GM18508 (cell line): ENCODE results near the gene ISLR.

Source experiments
- ATAC-seq: cut with Tn5 transposase; IDR thresholded peaks from one replicate; pipeline ENCODE4 v1.9.1; 2021; ENCODE audit warnings: moderate number of reproducible peaks; ENCODE audit not compliant: insufficient read depth, unreplicated experiment

The ISLR gene

DNA sequence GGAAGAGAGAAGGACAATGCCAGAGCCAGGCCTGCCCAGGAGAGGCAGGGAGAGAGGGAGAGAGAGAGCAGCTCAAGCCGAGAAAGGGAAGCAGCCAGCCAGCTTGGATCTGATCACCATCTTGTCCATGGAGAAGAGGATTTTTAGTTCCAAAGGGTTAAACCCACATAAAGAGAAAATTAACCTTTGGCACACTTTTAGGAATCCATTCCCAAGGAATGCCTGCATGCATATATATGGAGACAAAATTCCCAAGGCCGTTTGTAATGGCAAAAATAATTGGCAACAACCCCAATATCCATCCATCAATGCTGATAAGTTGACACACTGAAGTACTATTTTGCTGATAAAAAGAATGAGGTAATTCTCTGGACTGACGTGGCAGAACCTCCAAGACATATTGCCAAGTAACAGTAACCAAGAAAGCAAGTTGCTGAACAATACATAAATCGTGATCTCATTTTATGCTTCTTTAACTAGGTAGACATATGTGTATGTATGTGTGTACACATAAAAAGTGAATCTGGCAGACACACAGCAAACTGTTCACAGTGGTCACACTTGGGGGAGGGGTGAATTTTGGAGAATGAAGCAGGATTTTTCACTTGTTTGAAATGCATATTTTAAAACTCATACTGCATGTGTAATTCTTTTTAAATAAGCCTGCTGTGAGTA, 36.6 kb downstream of the ISLR start:
- ATAC-seq: no peak

DNA sequence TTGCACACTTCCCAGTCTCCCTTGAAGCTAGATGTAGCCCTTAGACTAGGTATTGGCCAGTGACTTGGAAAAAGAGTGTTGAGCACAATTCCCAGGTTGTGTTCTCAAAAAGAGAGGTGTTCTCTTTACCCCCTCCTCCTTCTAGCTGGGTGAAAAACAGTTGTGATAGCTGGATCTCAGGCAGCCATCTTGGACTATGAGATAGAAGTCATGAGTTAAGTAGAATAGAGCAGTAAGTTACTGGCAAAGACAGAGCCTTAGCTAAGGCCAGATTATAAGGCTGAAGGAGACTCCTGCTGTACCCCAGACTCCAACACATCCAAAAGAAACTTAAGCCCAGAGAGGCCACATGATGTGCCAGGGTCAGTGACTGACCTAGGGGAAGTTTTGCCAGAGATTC, 37.2 kb downstream of the ISLR start:
- no peak for ATAC-seq

DNA sequence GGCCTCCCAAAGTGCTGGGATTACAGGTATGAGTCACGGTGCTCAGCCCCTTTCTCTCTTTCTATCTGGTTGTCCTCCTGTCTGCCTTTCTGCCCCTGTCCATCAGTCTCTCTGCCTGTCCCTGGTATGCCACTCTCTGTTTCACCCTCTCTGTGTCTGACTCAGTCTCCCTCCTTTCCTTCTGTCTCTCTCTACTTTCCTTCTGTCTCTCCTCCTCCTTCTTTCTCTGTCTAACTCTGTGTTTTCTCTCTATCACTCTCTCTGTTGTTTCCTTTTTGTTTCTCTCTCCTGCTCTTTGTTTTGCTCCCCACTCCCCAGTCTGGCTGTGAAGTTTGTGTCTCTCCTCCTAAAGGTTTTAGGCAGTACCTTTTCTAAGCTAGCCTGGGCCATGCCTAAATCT, 38.1 kb downstream of the ISLR start:
- ATAC-seq: no peak

DNA sequence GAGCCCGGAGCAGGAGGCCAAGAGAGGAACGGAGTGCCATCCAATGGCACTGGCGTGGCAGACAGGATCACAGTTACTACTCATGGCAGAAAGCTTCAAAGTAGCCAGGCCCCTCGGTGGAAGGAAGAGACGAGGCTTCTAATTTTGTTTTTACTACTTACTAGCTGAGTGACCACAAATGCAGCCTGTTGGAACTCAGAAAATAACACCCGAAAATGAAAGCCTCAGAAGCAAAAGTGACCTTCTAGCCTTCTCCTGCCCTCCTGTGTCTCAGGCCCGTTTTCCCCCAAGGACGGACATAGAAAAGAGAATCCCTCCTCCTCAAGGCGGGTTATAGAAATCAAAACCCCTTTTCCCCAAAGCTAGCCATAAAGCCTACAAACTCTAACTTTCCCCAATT, 39.0 kb downstream of the ISLR start:
- no peak for ATAC-seq

DNA sequence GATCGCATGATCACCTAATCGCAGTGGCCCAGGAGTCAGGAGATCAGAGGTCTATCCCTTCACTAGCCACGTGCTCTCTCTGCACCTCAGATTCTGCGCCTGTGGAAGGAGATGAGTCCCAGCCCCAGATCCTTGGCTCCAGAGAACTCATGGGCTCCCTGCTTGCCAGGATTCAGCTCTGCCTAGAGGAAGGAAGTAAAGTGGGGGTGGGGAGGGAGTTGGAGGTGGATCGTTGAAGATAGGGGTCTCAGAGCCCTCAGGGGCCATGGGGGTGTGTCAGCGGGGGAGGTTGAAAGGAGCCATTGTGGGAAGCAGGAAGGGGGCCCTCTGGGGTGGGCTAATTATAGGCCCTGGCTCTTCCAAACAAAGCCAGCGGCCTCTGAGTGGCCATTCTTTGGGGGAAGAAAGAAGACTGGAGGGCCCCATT, 40.4 kb downstream of the ISLR start:
- ATAC-seq: no peak

DNA sequence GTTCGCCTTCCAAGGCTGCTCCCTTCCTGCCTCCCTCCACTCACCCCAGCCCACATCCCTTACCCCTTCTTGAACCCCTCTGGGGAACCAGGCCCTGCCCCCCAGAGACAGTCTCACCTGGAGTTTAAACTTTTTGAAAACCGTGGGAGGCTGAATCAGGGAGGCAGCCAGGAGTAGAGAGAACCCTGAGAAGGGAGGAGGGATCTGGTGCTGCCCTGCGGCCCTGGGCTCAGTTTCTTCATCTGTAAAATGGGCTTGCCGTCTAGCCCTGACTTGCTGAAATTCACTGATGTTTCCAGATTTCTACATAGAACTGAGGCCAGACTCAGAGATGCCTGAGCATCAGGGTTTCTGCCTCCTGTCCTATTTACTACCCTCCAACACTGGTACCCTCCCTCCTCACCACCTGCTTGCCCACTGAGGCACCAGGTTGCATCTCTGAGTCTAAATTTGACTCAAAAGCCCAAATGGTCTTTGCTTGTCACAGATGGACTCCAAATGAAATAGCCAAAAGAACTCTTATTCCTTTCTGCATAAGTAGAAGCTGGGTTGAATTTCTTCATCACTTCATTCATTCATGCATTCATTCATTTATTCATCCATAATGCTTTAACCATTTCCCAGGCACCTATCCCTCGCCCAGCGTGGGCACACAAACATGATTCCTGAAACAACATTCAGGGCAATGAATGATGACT, 41.0 kb downstream of the ISLR start:
- ATAC-seq: no peak

DNA sequence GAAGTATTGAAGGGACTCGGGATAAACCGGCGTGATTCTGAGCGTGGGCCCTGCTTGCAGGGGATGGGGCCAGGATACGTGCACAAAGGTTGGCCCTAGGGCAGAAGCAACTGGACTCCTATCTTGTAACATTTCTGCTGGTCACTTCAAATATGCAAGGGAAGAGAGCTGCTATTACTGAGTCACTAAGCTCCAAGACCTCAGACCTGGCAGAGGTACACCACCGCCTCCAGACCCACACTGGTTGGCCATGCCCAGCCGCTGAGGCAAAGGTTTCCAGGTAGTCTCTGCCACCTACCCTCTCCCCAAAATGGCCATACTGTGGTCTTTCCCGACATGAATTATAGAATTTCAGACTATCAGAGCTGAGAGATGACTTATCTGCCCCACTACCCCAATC, 42.4 kb downstream of the ISLR start:
- no peak for ATAC-seq

DNA sequence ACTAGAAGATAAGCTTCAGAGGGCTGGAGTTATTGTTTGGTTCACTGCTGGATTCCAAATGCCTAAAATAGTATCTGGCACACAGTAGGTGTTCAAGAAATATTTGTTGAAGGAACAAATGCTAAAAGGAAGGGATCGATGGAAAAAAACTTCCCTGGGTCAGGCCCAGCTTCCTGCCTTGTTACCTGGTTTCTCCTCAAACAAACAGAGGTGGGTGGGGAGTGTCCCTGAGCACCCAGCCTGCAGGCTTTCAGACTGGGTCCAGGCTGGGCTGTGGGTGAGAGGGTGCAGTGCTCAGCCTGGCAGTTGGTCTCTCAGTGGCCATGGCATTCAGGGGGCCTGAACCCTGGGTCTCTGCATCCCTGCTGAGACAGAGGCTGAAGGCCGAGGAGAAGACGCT, 43.4 kb downstream of the ISLR start:
- ATAC-seq: no peak

DNA sequence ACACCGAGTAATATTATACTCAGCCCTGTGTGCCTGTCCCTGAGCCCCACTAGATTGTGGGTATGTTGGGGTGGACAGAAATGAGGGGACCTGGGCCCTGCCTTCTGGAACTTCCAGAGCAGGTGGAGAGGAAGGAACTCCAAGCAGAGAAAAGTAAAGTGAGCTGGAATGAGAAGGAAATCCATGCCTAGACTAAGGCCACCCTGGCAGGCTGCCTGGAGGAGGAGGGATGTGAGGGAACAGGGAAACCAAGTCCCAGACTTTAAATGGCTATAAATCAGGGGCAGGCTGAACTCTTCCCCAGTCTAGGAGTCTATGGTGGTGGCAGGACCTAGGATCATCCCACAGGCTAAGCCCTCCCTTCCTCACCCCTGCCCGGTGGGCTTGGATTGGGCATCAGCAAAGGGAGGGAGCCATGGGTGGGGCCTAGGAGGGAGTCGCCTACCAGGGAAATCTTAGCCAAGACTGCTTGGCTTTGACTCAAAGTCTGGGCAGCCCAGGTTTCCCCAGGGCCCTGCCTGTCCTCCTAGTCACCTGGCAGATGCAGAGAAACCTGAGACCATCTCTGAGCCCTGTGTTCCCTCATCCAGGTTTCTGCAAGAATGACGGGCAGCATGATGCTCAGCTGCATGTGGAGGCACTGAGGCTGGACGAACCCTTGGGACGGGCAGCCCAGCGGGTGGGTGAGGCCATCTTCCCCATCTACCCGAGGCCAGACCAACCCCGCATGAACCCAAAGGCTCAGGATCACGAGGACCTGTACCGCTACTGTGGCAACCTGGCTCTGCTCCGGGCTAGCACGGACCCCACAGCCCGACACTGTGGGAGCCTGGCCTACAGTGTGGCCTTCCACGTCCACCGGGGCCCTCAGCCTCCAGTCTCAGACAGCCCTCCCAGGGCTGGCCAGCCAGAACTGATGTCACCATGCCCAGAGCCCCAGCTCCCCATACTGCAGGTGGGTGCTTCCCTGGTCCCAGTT, 44.7 kb downstream of the ISLR start:
- ATAC-seq: no peak

DNA sequence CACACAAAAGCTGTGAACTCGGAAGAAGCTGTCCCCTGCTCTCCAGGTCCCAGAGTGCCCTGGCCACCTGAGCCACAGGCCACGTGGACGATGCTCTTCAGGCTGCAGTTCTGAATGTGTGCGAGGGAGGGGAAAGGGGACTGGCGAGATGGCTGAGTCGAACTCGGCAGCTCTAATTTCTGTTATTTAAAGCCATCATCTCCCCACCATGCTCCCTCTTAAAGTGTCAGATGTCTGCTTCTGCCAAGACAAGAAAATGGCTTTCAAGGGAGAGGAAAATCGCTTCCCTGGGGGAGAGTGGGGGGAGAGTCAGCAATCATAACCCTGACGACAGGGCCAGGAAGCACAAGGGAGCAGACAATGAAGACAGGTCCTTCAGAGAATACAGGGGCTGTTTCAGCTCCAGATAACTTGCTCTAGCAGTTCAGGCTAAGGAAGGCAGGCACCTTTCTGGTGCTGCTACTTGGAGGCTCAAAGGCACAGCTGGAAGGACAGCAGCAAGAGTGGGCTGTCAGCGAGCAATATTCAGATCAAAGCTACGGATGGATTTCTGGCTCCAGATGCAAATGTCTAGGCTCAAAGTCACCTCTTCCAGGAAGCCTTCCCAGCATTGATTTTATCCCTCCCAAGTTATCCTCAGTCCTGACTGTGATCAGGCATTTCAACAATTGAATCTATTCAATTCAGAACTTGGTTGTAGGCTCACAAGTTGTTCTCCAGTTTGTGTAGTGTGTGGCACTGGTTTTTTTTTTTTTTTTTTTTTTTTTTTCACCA, 47.2 kb downstream of the ISLR start:
- ATAC-seq: no peak

DNA sequence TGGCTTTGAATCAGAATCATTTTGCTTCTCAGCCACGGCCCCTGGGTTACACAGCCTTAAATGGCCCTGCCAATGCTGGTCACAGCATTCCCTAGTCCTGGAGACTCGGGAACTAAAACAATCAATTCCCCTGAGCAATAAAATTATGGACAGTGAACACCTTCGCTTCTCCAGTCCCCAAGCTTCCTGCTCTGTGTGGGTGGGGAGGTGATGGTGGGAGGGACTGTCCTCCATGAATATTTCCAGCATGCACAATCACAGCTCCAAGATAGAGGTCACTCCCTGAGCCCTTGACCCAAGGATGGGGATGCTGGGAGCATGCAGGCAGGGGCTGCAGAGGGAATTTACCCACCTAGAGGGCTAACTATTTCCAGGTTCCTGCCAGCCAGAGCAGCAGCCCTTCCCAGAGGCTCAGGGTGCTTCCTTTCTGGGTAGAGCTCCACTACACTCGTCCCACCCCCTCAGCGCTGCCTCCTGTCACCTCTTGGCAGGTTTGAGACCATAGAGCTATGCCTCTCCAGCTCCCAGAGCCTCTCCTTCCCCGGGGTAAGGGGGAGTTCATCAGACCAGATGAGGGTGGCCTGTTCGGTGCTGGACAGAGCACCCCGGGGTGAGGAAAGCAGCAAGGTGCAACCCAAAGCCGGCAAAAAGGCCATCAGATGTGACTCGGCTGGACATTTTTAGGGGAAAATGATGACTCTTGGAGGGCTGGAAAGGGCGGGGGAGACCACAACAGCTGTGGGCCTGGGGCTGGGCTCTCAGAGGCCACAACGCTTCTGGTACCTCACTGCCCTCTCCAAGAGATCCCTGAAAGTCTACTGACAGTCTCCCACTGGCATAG, 48.1 kb downstream of the ISLR start:
- no peak for ATAC-seq

DNA sequence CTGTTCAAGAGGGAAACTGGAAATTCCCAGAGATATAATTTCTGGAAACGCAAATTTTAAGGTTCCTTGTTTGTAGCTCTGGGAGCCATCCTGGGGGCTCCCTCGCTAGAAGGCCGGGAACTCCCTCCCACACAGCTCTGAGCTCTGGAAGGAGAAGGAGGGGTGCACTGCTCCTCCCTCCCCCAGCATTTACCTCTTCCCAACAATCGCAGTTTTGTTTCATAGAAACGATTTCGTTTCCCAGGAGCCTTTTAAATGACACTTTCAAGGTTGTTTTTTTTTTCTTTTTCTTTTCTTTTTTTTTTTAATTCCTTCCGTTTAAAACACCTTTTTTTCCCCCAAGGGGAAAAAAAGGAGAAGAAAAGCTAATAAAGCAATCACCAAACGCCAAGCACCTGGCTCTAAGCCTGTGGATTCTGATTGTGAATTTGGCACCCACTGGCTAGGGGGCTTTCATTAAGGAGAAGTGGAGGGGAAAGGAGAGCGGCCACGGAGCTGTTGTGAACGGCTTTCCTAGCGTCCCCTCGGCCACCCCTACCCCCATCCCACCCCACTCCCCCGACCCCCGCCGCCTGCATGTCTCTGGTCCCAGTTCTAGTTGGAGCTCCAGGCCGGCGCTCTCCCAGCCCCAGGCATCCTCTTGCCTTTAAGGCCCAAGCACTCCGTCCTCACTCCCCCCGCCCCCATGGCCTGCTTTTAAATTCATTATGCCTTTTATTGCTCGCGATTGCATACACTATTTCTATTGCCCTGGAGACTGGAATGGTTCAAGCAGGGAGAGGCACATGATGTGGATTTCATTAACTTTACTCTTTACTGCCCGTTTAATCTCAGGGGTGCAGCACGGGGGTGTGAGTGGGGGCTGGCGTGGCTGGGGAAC, 49.0 kb downstream of the ISLR start:
- ATAC-seq: no peak

DNA sequence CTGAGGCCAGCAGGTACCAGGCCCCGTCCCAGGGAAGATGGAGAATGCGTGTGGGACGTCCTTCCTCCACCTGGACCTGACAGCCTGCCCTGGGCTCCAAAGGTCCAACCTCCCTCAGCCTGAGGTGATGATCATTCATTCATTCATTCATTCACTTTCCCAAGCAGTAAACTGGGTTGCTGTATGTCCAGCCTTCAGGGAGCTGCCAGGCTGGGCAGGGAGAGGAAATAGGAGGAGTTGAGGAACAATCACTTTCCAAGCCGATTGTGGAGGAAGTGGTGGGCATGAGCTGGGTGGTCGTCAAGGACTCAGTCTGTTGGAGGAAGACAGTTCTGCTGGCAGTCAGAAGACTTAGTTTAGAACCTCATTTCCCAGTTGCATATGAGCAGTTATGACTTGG, 52.4 kb downstream of the ISLR start:
- no peak for ATAC-seq
